HG03159 (cell line): ENCODE measurements around the gene RASA3.
"Not testable (repeated sequence)": the region's sequence is repeated elsewhere in the genome, so short reads cannot be mapped to it uniquely, and the experiment has no call there.

Experiments used
- ATAC-seq: cut with Tn5 transposase; IDR thresholded peaks from one replicate; pipeline ENCODE4 v1.9.1; 2021; ENCODE audit warnings: mild to moderate bottlenecking, moderate library complexity; ENCODE audit not compliant: unreplicated experiment

RASA3 gene

GRCh38 chr13:114024603-114025404 is 107.6 kb downstream of the RASA3 start:
- ATAC-seq = peak; percentile 83

DNA sequence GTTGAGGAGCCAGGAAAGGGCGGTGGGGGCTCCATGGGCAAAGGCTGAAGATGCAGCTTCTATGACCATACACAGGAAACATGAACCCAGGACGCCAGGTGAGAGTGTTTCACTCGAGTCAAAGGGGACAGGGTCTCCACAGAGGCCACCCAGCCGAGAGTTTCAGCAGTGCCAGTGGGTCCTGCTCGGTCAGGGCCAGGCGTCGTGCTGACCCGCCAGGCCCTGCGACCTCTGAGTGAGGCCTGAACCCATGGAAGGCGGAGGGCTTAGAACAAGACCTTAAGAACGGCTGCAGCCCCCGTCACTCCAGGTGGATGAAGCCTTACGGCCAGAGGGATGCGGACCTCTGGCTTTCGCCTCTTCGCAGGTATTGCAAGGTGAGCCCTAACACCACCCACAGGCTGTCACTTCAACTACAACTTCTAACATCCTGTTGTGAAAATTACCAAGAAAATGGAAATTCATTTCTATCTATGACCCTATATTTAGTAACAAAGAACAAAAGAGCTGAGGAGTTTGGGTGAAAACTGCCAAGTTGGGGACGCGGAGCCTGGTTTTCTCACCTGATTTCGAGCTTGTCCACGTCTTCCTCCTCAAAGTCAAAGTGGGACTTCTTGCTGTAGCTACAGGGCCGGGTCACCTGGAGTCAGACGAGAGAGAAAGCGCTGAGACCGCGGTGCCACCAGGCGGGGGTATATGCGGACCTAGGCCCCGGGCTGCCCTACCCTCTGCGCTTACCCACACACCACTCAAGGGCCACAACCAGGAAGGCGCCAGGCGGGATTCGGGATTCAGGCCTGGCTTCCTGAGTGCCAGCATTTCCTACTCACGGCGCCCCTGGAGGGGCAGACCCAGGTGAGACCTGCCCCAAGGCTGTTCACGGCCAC is 108.5 kb downstream of the RASA3 start:
- no peak for ATAC-seq

DNA sequence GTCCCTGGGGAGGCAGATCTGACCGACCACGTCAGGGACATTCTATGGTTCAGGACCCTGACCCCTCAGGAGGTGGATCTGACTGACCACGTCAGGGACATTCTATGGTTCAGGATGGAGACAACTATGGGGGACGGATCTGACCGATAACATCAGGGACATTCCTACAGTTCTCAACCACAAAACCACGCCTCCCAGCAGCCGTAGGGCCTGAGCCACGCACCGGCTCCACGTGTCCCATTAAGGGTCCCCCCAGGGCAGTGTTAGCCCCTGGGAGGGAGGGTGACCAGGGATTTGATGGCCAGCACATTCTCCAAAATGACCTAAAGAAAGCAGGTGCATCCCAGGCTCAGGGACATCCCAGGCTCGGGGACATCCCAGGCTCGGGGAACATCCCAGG is 109.5 kb downstream of the RASA3 start:
- ATAC-seq = no peak

DNA sequence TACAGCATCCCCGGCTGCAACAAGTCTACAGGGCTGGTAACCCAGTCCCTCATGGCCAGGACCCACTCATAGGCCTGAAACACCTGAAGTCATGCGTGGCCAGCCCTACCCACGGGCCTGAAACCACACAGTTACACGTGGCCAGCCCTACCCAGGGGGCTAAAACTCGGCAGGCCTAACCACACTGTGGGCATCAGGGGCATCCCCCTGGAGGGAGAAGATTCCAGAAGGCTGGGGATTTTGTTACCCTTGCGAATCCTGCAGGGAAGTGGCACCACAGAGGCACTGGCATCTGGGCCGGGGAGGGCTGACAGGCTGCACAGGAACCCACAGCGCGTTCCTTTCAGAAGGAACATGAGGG is 110.1 kb downstream of the RASA3 start:
- ATAC-seq = no peak

GRCh38 chr13:114021464-114022308 is 110.7 kb downstream of the RASA3 start:
- ATAC-seq = no peak

- ATAC-seq = no peak
These were observed 111.5 kb downstream of the RASA3 start for GRCh38 chr13:114020750-114021463.

DNA sequence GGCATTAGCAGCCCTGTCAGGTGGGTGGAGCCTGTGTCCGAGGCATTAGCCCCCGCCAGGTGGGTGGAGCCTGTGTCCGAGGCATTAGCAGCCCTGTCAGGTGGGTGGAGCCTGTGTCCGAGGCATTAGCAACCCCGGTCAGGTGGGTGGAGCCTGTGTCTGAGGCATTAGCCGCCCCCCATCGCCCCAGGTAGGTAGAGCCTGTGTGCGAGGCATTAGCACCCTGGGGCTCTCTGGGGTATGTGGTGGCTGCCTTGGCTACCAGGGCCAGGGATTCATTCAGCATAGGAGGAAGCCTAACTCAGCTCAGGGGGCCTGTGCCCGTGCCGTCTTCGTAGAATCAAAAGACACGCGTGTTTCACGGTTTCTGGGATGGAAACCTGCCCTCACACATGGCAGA is 112.3 kb downstream of the RASA3 start:
- ATAC-seq = not testable (repeated sequence)

DNA sequence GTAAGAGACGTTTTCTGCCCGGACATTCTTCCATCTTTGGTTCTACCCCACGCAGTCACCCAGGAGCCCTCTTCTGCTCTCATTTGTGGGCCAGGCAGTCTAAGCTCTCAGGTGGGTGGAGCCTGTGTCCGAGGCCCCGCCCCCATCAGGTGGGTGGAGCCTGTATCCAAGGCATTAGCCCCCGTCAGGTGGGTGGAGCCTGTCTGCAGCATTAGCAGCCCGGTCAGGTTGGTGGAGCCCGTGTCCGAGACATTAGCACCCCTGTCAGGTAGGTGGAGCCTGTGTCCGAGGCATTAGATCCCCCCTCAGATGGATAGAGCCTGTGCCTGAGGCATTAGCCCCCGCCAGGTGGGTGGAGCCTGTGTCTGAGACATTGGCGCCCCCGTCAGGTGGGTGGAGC is 113.1 kb downstream of the RASA3 start:
- no peak for ATAC-seq

DNA sequence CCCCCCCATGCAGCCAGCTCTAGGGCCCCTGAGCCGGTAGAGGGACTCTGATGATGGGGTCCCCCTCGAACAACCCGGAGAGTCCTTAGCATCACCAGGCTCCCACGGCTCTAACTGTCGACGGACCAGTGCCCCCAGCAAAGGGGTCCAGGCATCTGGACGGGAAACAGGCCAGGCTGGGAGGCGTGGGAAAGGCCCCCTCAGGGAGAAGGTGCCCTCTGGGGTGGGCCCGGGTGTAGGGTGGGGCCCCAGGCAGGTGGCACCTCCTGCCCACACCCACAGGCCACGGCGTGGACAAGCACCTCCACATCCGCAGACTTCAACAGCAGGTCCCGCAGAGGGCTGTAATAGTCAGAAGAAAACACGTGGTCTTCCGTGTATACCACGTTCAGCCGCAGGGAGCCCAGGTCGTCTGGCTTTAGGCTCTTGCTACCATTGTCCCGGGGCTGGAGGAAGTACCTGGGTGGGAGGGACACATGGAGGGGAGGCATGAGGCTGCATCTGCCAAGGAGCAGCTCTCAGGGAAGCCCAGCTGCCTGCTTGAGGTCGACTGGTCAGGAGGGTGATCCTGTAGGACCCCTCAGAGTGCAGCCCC is 113.9 kb downstream of the RASA3 start:
- ATAC-seq = no peak

DNA sequence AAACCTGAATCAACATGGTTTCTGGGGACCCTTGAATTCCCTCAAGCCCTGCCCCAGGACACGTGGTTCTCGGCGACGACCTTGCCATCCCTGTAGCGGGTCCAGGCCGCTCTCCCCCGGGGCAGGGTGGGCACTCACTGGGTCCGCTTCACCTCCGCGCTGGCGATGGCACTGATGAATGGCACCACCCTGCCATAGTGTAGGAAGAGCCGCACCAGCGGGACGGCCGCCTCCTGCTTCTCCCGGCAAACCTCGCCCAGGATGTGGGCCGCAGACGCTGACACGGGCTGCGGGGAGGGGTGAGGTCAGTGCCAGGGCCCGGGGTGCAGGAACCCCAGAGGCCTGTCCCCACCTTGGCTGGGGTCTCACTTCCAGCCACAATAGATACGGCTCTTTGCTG is 114.5 kb downstream of the RASA3 start:
- no peak for ATAC-seq

DNA sequence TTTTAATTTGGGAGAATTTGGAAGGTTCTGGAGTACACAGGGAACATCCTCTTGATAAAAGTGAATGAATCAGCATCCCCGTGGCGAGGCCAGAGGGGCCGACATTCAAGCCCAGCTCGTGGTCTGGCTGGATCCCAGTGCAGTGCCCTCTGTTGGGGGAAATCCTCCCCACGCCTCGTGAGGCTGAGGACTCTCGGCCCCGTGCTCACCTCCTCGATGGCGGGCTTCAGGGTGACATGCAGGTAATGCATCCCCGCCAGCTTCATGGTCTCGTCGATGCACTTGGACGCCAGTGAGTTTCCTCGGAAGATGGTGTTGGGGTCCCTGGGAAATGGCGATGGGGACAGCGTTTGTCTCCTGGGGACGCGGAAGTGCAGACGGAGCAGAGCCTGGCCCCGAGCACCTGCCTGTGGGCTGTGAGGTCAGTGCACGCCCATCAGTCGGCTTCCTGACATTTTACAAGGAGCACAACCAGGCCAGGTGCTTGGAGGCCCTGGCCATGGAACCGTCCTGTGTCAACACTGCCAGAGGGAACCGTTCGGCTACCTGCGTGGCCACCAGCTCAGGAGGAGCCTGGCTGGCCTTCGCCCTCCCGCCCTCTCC is 115.3 kb downstream of the RASA3 start:
- ATAC-seq = no peak

- no peak for ATAC-seq
These were observed 115.9 kb downstream of the RASA3 start for GRCh38 chr13:114016321-114017027.

DNA sequence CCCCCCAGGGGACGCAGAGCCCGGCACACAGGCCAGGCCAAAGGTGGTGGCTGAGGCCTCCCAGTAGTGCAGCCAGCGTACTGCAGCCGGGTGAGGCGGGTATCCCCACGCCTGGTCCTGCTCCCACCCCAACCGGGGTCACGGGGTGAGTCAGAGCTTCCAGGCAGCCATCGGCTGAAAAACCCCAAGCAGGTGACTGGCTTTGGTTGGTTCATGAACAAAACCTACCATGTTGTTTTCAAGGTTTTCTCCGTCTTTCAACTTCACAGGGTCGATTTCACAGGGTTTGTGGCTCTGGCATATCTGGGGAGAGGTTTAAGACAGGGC is 116.5 kb downstream of the RASA3 start:
- no peak for ATAC-seq

DNA sequence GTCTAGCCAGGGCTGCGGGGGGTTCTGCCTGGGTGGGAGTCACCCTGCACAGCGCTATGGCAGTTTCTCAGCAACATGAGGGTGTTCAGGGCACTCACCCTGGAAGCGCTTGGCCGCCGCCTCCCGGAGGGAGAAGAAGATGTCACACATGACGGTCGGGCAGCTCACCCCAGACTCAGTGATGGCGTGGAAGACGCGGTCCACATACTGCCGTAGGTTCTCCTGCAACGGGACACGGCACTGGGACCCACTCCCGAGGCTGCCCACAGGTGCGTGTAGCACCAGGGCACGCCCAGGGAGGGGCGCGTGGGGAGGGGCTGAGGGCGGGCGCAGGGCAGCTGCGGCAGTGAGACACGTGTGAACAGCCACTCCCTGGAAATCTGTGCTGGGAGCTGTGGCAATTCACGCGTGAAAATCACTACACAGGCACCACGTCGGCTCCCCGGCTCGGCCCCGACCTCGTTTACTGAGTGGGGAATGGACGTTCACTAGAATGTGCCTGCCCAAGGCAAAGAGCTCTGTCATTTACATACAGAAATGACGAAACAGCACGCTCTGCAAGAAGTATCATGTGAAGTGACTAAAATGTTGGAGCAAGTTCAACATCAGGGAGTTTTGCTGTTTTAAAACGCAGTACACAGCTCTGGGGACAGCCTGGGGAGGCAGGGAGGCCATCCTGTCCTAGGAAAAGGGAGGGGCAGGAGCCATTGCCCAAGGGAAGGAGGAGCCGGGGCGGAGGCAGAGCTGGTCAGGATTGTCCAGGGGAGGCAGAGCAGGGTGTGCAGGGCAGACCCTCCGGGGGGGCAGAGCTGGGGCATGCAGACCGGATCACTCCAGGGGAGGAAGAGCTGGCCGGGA is 117.1 kb downstream of the RASA3 start:
- ATAC-seq = no peak

GRCh38 chr13:114013952-114014629 is 118.3 kb downstream of the RASA3 start:
- ATAC-seq = no peak

GRCh38 chr13:114013336-114013735 is 119.1 kb downstream of the RASA3 start:
- no peak for ATAC-seq

- ATAC-seq = no peak
These were observed 119.5 kb downstream of the RASA3 start for GRCh38 chr13:114012921-114013320.

- no peak for ATAC-seq
These were observed 120.3 kb downstream of the RASA3 start for GRCh38 chr13:114012141-114012540.
